Measurements from ENCODE around the gene NPIPA2.
"Not testable (repeated sequence)": the region's sequence is repeated elsewhere in the genome, so short reads cannot be mapped to it uniquely, and the experiment has no call there.

DNA sequence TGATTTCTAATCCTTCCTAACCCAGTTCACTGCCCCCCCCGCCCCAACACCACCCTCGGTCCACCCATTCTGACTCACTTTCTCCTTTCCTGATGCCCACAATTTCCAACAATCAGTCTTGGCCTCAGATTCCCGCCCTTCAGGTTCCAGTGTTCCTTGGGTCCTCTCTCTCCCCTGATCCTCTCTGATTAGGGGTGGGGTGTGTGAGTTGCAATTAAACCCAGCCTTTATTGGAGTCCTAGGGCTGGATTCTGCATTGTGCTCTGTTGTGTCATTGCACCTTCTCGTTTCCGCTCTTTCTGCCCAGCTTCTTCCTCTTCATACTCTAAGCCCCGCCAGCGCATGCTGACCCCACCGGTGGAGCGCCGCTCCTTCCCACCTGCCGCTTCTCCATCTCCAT lies 39.7 kb upstream of the NPIPA2 start:
- TF ChIP-seq, protein P1, sequence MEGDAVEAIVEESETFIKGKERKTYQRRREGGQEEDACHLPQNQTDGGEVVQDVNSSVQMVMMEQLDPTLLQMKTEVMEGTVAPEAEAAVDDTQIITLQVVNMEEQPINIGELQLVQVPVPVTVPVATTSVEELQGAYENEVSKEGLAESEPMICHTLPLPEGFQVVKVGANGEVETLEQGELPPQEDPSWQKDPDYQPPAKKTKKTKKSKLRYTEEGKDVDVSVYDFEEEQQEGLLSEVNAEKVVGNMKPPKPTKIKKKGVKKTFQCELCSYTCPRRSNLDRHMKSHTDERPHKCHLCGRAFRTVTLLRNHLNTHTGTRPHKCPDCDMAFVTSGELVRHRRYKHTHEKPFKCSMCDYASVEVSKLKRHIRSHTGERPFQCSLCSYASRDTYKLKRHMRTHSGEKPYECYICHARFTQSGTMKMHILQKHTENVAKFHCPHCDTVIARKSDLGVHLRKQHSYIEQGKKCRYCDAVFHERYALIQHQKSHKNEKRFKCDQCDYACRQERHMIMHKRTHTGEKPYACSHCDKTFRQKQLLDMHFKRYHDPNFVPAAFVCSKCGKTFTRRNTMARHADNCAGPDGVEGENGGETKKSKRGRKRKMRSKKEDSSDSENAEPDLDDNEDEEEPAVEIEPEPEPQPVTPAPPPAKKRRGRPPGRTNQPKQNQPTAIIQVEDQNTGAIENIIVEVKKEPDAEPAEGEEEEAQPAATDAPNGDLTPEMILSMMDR (IDR thresholded peaks at IDR 0.05; ENCODE audit: poor library complexity) = not testable (repeated sequence)
- TF ChIP-seq EZH2 (IDR thresholded peaks at IDR 0.05; ENCODE audit: borderline replicate concordance); EZH2phosphoT487 (IDR thresholded peaks at IDR 0.05; ENCODE audit: low read depth, severe bottlenecking, unreplicated experiment): not testable (repeated sequence)

Data from hepatocyte (in vitro differentiated cells).